HG03520 (cell line): ENCODE data around the gene FBLN1.
"Not testable (repeated sequence)": the region's sequence is repeated elsewhere in the genome, so short reads cannot be mapped to it uniquely, and the experiment has no call there.

Experiments
- ATAC-seq: cut with Tn5 transposase; IDR thresholded peaks from one replicate; pipeline ENCODE4 v1.9.1; 2021; ENCODE audit warnings: mild to moderate bottlenecking, moderate library complexity; ENCODE audit not compliant: unreplicated experiment

FBLN1 gene

GRCh38 chr22:45544588-45545170, 42.0 kb downstream of the FBLN1 start:
- no peak for ATAC-seq

- ATAC-seq, result no peak
Observed at GRCh38 chr22:45546333-45547015, 43.8 kb downstream of the FBLN1 start.

- ATAC-seq, result no peak
Observed at GRCh38 chr22:45547016-45547345, 44.3 kb downstream of the FBLN1 start.

GRCh38 chr22:45547731-45548130, 45.0 kb downstream of the FBLN1 start:
- no peak for ATAC-seq

- no peak for ATAC-seq
Observed at GRCh38 chr22:45548247-45548840, 45.7 kb downstream of the FBLN1 start.

GRCh38 chr22:45548991-45549761, 46.5 kb downstream of the FBLN1 start:
- no peak for ATAC-seq

- no peak for ATAC-seq
Observed at GRCh38 chr22:45549762-45550378, 47.2 kb downstream of the FBLN1 start.

GRCh38 chr22:45550416-45550815, 47.7 kb downstream of the FBLN1 start:
- no peak for ATAC-seq

GRCh38 chr22:45550891-45551290, 48.2 kb downstream of the FBLN1 start:
- ATAC-seq, result no peak

GRCh38 chr22:45551310-45552016, 48.8 kb downstream of the FBLN1 start:
- ATAC-seq, result no peak

GRCh38 chr22:45552017-45552411, 49.3 kb downstream of the FBLN1 start:
- no peak for ATAC-seq

- no peak for ATAC-seq
Observed at GRCh38 chr22:45552580-45553350, 50.1 kb downstream of the FBLN1 start.

GRCh38 chr22:45553351-45554039, 50.8 kb downstream of the FBLN1 start:
- ATAC-seq, result no peak

GRCh38 chr22:45554040-45554406, 51.3 kb downstream of the FBLN1 start:
- no peak for ATAC-seq

- ATAC-seq, result no peak
Observed at GRCh38 chr22:45554861-45555260, 52.2 kb downstream of the FBLN1 start.

- ATAC-seq, result not testable (repeated sequence)
Observed at GRCh38 chr22:45557926-45558325, 55.2 kb downstream of the FBLN1 start.

GRCh38 chr22:45560092-45560491, 57.4 kb downstream of the FBLN1 start:
- not testable (repeated sequence) for ATAC-seq

GRCh38 chr22:45560761-45561160, 58.1 kb downstream of the FBLN1 start:
- not testable (repeated sequence) for ATAC-seq

GRCh38 chr22:45562102-45562501, 59.4 kb downstream of the FBLN1 start:
- ATAC-seq, result no peak
